ENCODE measurements around the gene RPS14.
A peak's percentile ranks its signal among the peaks of the same experiment; 100 is the strongest.
"Not testable (repeated sequence)": the region's sequence is repeated elsewhere in the genome, so short reads cannot be mapped to it uniquely, and the experiment has no call there.

Gene RPS14

DNA sequence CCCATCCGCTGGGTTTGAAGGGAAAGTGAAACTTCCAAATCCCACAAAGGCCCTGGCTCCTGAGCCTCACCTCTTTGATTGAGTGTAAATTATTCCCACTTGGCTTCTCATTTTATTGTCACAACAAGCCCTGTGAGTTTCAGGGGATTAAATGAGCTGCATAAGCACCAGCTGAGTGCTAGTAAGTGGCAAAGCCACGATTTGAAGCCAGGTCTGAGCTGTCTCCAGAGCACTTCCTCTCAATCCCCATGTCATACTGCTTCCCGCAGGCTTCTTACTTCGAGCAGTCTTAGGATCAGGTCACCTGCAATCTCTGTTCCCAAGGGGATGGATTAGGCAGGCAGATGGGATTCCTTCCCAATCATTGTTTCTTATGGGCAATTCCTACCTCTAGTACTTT is 18.0 kb downstream of the RPS14 start:
- in situ Hi-C loops (cut with HindIII; ENCODE audit: low pct_ligation_motif_present, low sequenced_read_pairs) = no loop called here
- H3K4me3 ChIP-seq (ENCODE audit: low read depth, low read length) = no peak overlapping the region
- DNase-seq = no peak
- H3K27ac ChIP-seq = no peak overlapping the region
- H3K36me3 ChIP-seq (replicated peaks) = no peaks in the 10 kb centered on the region
- no peaks in the 10 kb centered on the region for H3K27me3 ChIP-seq (replicated peaks)
- TF ChIP-seq, protein P1, sequence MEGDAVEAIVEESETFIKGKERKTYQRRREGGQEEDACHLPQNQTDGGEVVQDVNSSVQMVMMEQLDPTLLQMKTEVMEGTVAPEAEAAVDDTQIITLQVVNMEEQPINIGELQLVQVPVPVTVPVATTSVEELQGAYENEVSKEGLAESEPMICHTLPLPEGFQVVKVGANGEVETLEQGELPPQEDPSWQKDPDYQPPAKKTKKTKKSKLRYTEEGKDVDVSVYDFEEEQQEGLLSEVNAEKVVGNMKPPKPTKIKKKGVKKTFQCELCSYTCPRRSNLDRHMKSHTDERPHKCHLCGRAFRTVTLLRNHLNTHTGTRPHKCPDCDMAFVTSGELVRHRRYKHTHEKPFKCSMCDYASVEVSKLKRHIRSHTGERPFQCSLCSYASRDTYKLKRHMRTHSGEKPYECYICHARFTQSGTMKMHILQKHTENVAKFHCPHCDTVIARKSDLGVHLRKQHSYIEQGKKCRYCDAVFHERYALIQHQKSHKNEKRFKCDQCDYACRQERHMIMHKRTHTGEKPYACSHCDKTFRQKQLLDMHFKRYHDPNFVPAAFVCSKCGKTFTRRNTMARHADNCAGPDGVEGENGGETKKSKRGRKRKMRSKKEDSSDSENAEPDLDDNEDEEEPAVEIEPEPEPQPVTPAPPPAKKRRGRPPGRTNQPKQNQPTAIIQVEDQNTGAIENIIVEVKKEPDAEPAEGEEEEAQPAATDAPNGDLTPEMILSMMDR (IDR thresholded peaks at IDR 0.05; ENCODE audit: low read depth, low read length, missing control alignments) = no peak

DNA sequence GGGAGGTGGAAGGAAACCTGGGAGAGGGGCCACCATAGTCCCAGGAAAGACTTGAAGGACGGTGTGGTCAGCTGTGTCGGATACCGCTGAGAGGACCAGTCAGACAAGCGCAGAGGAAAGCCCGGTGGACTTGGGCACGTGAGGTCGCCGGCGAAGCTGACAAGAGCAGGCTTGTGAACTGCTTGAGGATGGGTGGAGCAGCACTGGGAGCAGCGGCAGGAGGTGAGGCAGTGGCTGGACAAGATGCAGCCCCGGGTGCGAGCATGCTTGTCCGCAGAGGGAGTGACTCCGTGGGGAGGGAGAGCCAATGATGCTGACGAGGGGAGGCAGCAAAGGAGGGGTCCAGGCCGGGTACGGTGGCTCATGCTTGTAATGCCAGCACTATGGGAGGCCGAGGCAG is 18.5 kb downstream of the RPS14 start:
- Histone ChIP-seq H3K27me3 (replicated peaks) (no peaks in the 10 kb centered on the region), H3K36me3 (replicated peaks) (no peaks in the 10 kb centered on the region), H3K27ac (no peak overlapping the region), H3K4me3 (ENCODE audit: low read depth, low read length) (no peak overlapping the region)
- in situ Hi-C loops (cut with HindIII; ENCODE audit: low pct_ligation_motif_present, low sequenced_read_pairs) = no loop called here
- TF ChIP-seq, protein P1 (IDR thresholded peaks at IDR 0.05; ENCODE audit: low read depth, low read length, missing control alignments) = no peak
- no peak for DNase-seq

DNA sequence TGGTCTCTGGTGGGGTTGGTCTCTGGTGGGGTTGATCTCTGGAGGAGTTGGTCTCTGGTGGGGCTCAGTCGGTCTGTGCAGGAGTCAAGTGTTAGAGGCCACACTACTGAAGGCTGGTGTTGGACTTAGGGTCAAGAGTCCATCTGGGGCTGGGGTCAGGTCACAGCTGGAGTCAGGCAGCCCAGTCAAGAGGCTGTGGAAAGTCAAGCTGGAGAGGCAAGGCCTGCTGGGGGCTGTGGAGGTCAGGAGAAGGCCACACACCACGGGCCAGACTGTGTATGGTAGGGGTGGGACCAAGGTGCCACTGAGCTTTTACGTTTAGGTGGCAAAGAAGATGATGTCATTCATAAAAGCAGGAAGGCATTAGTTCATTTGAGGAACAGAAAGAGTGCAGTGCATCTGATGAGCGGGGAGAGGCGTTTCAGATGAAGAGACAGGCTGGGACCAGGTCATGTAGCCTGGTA is 20.1 kb downstream of the RPS14 start:
- Histone ChIP-seq H3K27me3 (replicated peaks) (no peaks in the 10 kb centered on the region), H3K27ac (no peak overlapping the region), H3K36me3 (replicated peaks) (no peaks in the 10 kb centered on the region), H3K4me3 (ENCODE audit: low read depth, low read length) (no peak overlapping the region)
- TF ChIP-seq, protein P1 (IDR thresholded peaks at IDR 0.05; ENCODE audit: low read depth, low read length, missing control alignments) = no peak
- DNase-seq = no peak
- in situ Hi-C loops (cut with HindIII; ENCODE audit: low pct_ligation_motif_present, low sequenced_read_pairs) = no loop called here

DNA sequence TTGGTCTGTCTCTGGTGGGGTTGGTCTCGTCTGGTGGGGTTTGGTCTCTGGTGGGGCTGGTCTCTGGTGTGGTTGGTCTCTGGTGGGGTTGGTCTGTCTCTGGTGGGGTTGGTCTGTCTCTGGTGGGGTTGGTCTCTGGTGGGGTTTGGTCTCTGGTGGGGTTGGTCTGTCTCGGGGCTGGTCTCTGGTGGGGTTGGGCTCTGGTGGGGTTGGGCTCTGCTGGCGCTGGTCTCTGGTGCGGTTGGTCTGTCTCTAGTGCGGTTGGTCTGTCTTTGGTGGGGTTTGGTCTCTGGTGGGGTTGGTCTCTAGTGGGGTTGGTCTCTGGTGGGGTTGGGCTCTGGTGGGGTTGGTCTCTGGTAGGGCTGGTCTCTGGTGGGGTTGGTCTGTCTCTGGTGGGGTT is 20.6 kb downstream of the RPS14 start:
- Histone ChIP-seq H3K4me3 (ENCODE audit: low read depth, low read length) (no peak overlapping the region), H3K27me3 (replicated peaks) (no peaks in the 10 kb centered on the region), H3K27ac (no peak overlapping the region), H3K36me3 (replicated peaks) (no peaks in the 10 kb centered on the region)
- TF ChIP-seq, protein P1 (IDR thresholded peaks at IDR 0.05; ENCODE audit: low read depth, low read length, missing control alignments) = no peak
- in situ Hi-C loops (cut with HindIII; ENCODE audit: low pct_ligation_motif_present, low sequenced_read_pairs) = no loop called here
- DNase-seq = no peak

DNA sequence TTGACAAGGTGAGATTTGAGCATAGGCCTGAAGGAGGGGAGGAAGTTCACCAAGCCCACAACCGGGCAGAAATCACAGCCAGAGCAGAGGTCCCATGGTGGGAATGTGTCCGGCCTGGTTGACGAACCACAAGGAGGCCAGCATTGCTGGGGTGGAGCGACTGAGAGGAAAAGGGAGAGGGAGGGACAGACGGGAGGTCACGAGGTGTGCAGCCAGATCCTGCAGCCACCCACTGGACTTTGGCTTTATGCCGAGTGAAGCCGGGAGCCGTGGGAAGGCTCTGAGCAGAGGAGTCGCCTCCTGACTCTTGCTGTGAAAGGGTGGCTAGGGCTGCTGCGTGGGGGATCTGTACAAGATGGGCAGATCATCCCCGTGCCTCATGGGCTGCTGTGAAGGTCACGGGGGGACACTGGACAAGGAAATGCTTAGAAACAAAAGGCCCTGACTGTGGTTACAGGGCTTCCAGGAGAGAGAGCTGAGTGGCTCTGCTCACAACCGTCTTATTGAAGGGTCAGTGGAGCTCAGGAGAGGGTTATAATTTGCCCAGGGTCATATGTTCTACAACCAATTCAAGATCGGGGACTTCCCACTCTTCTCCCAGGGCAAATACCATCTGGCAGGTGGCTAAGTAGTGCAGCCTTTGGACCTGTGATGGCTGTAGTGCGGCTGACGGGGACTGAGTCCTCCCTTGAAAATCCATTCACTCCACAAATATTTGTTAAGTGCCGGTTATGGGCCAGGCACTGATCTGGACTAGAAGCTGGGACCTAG is 21.2 kb downstream of the RPS14 start:
- Histone ChIP-seq H3K27ac (no peak overlapping the region), H3K36me3 (replicated peaks) (no peaks in the 10 kb centered on the region), H3K27me3 (replicated peaks) (no peaks in the 10 kb centered on the region), H3K4me3 (ENCODE audit: low read depth, low read length) (no peak overlapping the region)
- in situ Hi-C loops (cut with HindIII; ENCODE audit: low pct_ligation_motif_present, low sequenced_read_pairs) = no loop called here
- TF ChIP-seq, protein P1 (IDR thresholded peaks at IDR 0.05; ENCODE audit: low read depth, low read length, missing control alignments) = no peak
- DNase-seq = peak; percentile 19

DNA sequence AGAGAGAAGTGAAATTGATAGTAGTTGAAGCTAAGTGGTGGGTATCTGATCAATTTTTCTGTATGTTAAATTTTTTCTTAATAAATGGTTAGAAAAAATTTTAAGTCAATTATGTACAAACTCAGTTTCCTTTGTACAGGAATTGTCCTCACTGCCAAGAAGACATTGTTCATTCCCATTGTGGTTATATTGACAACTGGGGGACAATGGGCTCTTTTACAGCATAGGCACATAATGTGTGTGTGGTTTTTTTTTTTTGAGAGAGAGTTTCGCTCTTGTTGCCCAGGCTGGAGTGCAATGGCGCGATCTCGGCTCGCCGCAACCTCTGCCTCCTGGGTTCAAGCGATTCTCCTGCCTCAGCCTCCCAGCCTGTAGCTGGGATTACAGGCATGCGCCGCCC is 23.4 kb downstream of the RPS14 start:
- H3K27ac ChIP-seq; in situ Hi-C loops (cut with HindIII; ENCODE audit: low pct_ligation_motif_present, low sequenced_read_pairs); H3K36me3 ChIP-seq (replicated peaks); H3K4me3 ChIP-seq (ENCODE audit: low read depth, low read length); H3K27me3 ChIP-seq (replicated peaks); DNase-seq: not testable (repeated sequence)
